Loucy (cell line): ENCODE data around the gene POLR3B.

ENCODE experiments used
- H2AFZ ChIP-seq: fragments of 200-600 bp; sonication (generic); 2 replicates; pipeline ENCODE4 v1.6.0; 2016; ENCODE audit warnings: antibody characterized with exemption, mild to moderate bottlenecking, low read length, moderate library complexity
- H3F3A ChIP-seq: fragments of 200-600 bp; 2 replicates; pipeline ENCODE4 v1.6.0; 2016; ENCODE audit warnings: antibody characterized with exemption, low read depth, mild to moderate bottlenecking
- H3K27me3 ChIP-seq: fragments of 200-600 bp; sonication (generic); 2 replicates; pipeline ENCODE4 v1.6.1; 2014; ENCODE audit warnings: low read length, mild to moderate bottlenecking; ENCODE audit not compliant: insufficient read depth, poor library complexity, severe bottlenecking
- H3K36me3 ChIP-seq: fragments of 200-600 bp; sonication (generic); 2 replicates; pipeline ENCODE4 v1.6.1; 2016; ENCODE audit warnings: low read length; ENCODE audit not compliant: insufficient read depth
- H3K4me1 ChIP-seq: fragments of 200-600 bp; sonication (generic); 2 replicates; pipeline ENCODE4 v1.5.1; 2014; ENCODE audit warnings: low read length, mild to moderate bottlenecking; ENCODE audit not compliant: insufficient read depth, poor library complexity, severe bottlenecking
- H3K4me2 ChIP-seq: fragments of 200-600 bp; sonication (generic); 2 replicates; pipeline ENCODE4 v1.6.0; 2014; ENCODE audit warnings: antibody characterized with exemption, low read length, low read depth, mild to moderate bottlenecking; ENCODE audit not compliant: poor library complexity, severe bottlenecking
- H3K4me3 ChIP-seq: fragments of 200-600 bp; sonication (generic); 2 replicates; pipeline ENCODE4 v1.5.1; 2014; ENCODE audit warnings: low read length, mild to moderate bottlenecking, mixed read lengths; ENCODE audit not compliant: poor library complexity, severe bottlenecking
- H3K79me2 ChIP-seq: fragments of 200-600 bp; sonication (generic); 2 replicates; pipeline ENCODE4 v1.6.1; 2014; ENCODE audit warnings: low read length; ENCODE audit not compliant: insufficient read depth
- H3K9ac ChIP-seq: fragments of 200-600 bp; sonication (generic); 2 replicates; pipeline ENCODE4 v1.6.0; 2014; ENCODE audit warnings: mild to moderate bottlenecking, low read depth, low read length, moderate library complexity; ENCODE audit not compliant: poor library complexity, severe bottlenecking
- H3K9me2 ChIP-seq: fragments of 200-600 bp; sonication (generic); replicated peaks from 2 replicates; pipeline ENCODE4 v1.6.1; 2016; ENCODE audit warnings: low read depth, low read length, mixed read lengths
- H3K9me3 ChIP-seq: fragments of 200-600 bp; sonication (generic); 2 replicates; pipeline ENCODE4 v1.6.1; 2014; ENCODE audit warnings: mild to moderate bottlenecking, antibody characterized with exemption, low read length, low read depth; ENCODE audit not compliant: insufficient read depth
- H4K20me1 ChIP-seq: fragments of 200-600 bp; sonication (generic); 2 replicates; pipeline ENCODE4 v1.6.0; 2014; ENCODE audit warnings: antibody characterized with exemption, low read length, mild to moderate bottlenecking; ENCODE audit not compliant: insufficient read depth, poor library complexity, severe bottlenecking
- EZH2phosphoT487 ChIP-seq: fragments of 200-600 bp; IDR thresholded peaks from 2 replicates; pipeline ENCODE4 v1.6.1; 2018; ENCODE audit warnings: antibody characterized with exemption, mild to moderate bottlenecking, moderate library complexity, borderline replicate concordance
- TF ChIP-seq, protein P1 (sequence below): fragments of 200-600 bp; sonication (generic); conservative IDR thresholded peaks from 2 replicates; pipeline ENCODE4 v1.5.1; 2014; ENCODE audit warnings: mild to moderate bottlenecking, antibody characterized with exemption, low read length

POLR3B gene

DNA sequence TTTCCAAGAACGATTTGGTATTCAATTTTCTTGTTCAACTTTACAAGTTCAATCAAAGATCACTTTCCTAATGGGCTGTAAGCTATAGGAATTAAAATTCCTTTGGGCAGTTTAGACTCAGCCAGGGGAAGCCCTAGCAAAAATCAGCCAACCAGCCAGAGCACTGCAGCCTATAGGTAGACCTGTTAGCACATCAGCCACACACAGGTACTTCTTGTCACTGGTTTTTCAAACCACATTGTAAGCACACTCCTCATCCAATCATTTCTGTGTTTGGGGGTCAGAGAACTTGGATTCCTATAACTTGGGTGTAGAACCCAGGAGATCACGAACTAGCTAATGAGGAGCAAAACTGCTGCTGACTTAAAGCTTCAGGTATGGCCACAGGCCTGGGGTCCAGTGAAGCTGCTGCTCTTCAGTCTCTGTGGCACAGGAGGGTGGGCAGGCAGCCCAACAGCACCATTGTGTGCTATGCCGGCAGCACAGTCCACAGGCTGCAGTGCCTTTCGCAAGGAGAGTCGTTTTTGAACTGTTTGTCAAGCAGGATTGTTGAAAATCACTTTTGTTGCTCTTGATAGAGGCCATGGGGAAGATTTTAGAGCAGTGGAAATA lies 137.9 kb downstream of the POLR3B start:
- no peaks in the 10 kb centered on the region for H3K9me3 ChIP-seq
- no peaks in the 10 kb centered on the region for H3K9me2 ChIP-seq
- peaks cover 9% of the 10 kb centered on the region; the same call in 1 of the 2 replicates for H3K36me3 ChIP-seq
- TF ChIP-seq, protein P1, sequence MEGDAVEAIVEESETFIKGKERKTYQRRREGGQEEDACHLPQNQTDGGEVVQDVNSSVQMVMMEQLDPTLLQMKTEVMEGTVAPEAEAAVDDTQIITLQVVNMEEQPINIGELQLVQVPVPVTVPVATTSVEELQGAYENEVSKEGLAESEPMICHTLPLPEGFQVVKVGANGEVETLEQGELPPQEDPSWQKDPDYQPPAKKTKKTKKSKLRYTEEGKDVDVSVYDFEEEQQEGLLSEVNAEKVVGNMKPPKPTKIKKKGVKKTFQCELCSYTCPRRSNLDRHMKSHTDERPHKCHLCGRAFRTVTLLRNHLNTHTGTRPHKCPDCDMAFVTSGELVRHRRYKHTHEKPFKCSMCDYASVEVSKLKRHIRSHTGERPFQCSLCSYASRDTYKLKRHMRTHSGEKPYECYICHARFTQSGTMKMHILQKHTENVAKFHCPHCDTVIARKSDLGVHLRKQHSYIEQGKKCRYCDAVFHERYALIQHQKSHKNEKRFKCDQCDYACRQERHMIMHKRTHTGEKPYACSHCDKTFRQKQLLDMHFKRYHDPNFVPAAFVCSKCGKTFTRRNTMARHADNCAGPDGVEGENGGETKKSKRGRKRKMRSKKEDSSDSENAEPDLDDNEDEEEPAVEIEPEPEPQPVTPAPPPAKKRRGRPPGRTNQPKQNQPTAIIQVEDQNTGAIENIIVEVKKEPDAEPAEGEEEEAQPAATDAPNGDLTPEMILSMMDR: no peak
- no peak for TF ChIP-seq EZH2phosphoT487
- H4K20me1 ChIP-seq: no peaks in the 10 kb centered on the region
- H3K9ac ChIP-seq: no peak overlapping the region
- H2AFZ ChIP-seq: no peak overlapping the region
- no peaks in the 10 kb centered on the region for H3F3A ChIP-seq
- H3K4me3 ChIP-seq: no peak overlapping the region
- H3K27me3 ChIP-seq: no peaks in the 10 kb centered on the region
- no peaks in the 10 kb centered on the region for H3K79me2 ChIP-seq
- H3K4me1 ChIP-seq: peaks cover 9% of the 10 kb centered on the region
- no peak overlapping the region for H3K4me2 ChIP-seq

DNA sequence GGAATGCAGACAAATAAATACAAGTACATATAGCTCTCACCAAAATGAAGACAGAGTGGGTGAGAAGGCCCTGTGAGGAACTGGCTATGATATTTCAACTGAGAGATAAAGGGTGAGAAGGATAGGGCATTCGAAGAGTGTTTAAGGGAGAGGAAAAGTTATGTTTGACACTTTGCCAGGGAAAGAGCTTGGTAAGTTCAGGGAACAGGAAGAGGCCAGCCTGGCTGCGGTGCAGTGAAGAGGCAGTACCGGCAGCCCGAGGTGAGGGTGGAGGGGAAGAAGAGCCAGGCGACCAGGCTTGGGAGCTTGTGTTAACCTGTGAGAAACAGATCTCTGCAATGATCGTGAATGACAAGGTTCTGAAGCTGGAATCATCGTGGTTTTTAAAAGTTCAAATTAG lies 140.5 kb downstream of the POLR3B start:
- H3F3A ChIP-seq: no peaks in the 10 kb centered on the region

DNA sequence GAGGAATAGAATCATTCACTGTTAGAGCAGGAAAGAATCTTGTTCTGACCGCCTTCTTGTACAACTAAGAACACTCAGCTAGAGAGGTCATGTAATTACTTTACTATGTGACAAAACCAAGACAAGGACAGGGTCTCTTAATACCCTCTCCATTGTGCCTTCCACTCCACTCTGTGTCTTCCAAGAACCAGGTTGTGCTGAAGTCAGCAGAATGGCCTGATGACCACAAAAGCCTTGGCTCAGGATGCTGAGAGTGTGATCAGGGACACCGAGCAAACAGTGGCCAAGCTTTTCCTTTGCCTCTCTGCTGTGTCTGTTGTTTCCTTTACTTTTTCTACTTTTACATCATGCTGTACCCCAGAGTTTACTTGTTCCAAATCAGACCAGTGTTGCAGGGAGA lies 142.1 kb downstream of the POLR3B start:
- Histone ChIP-seq H3F3A (no peaks in the 10 kb centered on the region), H2AFZ (no peak overlapping the region), H3K4me2 (no peak overlapping the region), H3K9ac (no peak overlapping the region), H3K4me3 (no peak overlapping the region), H3K9me3 (no peaks in the 10 kb centered on the region), H4K20me1 (no peaks in the 10 kb centered on the region), H3K36me3 (peaks cover 23% of the 10 kb centered on the region; the same call in 1 of the 2 replicates), H3K9me2 (no peaks in the 10 kb centered on the region), H3K4me1 (peaks cover 9% of the 10 kb centered on the region), H3K79me2 (no peaks in the 10 kb centered on the region), H3K27me3 (no peaks in the 10 kb centered on the region)
- no peak for TF ChIP-seq EZH2phosphoT487
- TF ChIP-seq, protein P1: no peak

More for the DNA sequence above, 140.5 kb downstream of the POLR3B start:
- Histone ChIP-seq H3K4me2 (no peak overlapping the region), H3K27me3 (no peaks in the 10 kb centered on the region), H3K9me3 (no peaks in the 10 kb centered on the region), H3K79me2 (no peaks in the 10 kb centered on the region), H3K4me1 (peaks cover 9% of the 10 kb centered on the region), H3K9me2 (no peaks in the 10 kb centered on the region), H3K9ac (no peak overlapping the region), H2AFZ (no peak overlapping the region), H4K20me1 (no peaks in the 10 kb centered on the region), H3K36me3 (peaks cover 18% of the 10 kb centered on the region; the same call in 1 of the 2 replicates), H3K4me3 (no peak overlapping the region)
- TF ChIP-seq, protein P1: no peak
- no peak for TF ChIP-seq EZH2phosphoT487
